HG03045 (cell line): ENCODE results near the gene STAT4.

Source experiments
- ATAC-seq: cut with Tn5 transposase; IDR thresholded peaks from one replicate; pipeline ENCODE4 v1.9.1; 2021; ENCODE audit warnings: mild to moderate bottlenecking, moderate library complexity; ENCODE audit not compliant: unreplicated experiment

The STAT4 gene

DNA sequence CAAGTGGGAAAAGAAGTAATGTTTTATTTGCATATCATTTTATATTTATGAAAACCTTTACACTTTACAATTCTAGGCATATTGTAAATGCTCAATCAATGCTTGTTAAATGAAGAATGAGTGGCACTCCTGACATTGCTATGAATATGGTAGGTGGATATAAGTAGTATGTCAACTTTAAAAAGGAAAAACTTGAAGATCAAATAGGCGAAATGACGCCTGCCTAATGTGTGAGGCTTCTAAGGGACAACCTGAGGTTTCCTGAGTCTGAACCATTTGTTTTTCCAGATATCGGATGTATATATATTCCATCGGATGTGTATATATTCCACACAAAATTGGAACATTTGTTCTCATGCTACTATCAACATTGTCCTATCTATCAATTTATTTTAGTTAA, 1.4 kb downstream of the STAT4 start:
- ATAC-seq, result no peak

DNA sequence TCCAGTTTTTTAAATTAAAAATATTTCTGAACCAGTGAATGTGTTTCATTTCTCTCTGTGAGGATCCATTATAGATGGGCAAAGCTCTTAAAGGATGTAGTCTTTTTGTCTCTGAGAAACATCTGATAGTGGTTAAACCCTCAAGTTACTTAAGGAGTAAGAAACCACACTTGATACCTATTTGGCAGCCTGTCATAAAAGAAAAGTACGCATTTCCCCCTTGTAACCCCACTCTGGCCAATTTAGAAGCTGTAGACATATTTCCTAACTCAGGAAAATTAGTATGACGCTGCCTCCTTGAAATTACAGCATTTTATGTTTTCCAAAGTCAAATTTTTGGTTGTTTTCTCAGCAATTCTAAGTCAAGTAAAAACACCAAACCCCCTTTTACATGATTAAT, 2.0 kb downstream of the STAT4 start:
- ATAC-seq, result no peak

DNA sequence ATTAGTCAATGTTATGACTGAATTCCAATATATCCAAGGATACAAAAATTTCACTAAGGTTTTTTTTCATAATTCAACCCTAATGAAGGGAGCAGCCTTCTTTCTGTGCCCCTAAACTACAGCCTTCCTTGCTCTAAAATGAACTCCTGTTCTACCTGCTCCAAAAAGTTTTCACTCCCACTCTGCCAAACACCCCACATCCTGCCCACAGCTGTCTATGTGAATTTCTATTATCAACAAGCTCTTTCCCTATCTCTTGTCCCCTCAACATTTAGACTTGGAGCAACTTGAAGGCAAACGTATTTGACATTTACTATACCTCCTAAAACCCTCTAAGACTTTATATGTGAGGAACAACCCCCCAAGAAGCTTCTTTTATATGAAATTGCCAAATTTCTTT, 2.5 kb downstream of the STAT4 start:
- ATAC-seq, result no peak

DNA sequence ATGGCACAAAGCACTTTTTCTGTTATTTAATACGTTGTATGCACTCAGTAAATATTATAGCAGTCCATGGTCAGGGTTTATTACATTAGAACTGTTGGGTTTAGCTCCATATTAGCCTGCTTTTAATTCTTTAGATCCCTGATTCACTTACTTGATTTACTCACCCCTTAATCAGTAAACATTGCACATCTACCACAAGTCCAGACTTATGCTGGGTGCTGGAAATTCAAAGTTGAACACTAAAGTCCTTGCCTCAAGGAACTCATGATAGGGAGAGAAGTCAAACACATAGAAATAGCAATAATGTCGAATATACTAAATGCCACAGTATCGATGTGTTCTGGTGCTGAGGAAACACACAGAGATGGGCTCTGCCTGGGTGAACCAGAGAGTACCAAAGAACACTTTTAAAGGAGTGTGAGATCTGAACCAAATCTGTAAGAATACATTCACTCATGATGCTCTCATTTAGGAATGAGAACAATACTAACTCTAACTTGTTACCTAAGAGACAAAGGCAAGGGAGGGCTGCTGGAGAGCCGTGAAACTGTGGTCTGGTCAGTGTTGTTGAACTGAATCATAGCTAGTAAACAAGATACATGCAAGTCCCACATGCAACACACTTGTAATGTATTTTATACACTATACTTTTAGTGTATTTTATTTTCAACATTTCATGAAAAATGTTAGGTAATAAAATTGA, 4.9 kb downstream of the STAT4 start:
- no peak for ATAC-seq

DNA sequence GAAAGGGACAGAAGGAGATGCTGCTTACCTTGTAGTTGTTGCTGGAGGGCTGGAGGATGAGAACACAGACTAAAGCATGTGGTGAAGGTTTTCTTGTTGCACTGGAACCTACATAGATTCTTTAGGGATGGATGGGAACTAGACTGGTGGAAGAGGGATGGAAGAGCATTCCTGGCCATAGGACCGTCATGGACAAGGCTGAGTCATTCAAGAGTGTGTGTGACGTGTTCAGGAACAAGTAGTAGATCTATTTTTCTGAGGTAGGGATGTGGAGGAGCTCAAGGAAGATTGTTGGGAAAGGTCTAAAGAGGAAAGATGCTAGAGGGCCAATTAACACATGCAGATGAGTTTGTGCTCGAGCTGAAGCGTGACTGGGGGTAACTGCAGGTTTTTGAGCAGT, 6.6 kb downstream of the STAT4 start:
- no peak for ATAC-seq

DNA sequence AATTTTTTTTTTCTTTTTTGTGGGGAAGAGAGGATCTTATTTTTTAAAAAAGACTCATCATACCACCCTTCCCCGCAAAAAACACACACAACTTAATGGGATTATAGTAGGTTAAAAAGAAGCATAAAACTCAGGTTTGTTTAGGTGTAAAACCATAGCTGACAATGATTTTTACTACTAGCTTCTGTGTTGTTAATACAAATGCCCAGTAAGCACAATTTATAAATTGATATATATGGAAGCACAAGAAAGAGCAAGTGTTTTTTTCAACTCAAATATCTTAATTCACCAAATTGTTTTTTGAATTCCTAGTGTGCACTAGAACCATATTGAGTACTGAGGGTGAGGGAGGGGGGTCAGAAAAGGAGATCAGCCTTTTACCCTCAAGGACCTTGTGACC, 7.0 kb downstream of the STAT4 start:
- ATAC-seq, result no peak

DNA sequence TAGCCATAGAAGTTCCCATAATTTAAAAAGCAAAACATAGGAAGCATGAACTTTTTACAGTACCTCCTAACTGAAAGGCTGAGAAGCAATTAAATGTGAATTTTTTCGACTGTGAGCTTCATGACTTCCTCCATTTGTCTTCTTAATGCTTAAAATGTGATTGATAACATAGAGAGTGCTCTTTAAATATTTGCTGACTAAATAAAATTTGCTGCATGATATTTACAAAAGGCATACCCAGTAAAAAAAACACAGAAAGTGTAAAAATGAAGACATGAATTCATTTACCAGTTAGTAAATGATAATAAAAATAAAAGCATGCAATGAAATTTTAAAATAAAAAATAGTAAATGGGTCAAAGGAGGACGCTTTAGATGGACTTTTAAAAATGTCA, 21.9 kb downstream of the STAT4 start:
- ATAC-seq, result no peak

DNA sequence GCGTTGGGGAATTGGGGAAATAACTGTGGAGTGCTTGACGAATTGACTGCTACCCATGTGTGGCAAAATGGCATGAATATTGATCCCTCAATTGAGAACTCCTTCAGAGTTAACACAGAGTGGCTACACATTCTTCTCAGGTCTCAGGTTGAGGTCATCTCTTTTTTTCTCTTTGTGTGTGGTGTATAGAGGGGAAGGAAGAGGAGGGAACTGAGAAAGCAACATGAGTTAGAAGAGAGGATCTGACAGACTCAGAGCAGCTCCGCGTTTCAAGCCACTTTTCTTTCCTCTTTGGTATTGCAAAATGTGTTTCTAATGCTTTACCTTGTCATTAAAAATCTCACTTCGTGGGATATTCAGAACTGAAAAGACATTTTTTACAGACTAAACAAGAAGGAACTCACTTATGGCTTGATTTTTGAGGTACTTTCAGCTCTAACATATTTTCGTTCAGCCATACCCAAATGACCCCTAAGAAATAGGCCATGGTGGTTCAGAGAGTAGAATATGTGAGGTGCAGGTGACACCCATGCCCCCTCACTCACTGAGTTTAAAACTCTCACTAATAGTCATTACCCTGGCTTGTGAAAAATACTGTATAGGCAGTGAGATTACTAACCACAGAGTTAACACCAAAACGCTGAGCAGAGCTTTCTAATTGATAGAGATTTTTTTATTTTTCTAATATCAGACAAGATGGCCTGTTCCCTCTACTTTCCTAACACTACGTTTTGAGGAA, 22.5 kb downstream of the STAT4 start:
- peak; percentile 84 for ATAC-seq

DNA sequence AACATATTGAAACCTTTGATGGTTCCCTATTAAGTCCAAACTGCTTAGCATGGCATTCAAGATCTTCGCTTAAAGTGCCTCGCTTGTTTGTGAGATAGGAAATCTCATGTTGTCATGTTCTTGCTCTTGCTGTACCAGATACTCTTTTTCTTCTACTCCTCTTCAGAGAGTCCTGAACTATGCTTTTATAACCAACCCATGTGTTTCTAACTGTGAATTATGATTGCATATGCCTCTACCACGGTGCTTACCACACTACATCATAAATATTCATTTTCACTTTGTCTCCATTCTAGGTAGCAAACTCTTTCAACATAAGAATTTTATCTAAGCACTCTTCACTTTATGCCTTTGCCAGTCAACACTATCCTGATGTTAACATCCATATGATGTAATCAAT, 23.6 kb downstream of the STAT4 start:
- ATAC-seq, result no peak

DNA sequence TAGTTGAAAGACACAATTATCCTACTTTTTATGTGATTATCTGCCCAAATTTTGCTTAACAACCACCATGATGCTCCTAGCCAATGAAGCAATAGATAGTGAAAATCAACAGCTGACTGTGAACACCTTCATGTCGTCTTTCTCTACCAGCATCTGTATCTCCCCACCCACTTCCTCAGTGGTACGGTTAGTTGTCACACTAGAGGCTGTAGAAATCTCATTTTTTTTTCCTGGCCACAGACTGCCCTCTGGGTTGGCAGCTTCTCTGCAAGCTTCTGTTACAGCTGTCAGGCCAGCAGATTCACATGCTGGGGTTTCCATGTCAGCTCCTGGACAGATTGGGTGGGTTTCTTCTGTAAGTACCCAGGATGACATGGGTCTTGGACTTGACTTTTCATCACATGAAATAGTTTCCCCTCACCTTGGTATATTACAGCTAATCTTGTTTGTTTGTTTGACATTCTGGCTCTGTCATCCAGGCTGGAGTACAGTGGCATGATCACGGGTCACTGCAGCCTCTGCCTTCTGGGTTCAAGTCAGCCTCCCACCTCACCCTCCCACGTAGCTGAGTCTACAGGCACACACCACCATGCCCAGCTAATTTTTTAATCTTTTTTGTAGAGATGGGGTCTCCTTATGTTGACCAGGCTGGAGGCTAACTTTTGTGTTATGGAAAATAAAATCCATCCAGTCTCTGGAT, 24.3 kb downstream of the STAT4 start:
- ATAC-seq, result no peak

DNA sequence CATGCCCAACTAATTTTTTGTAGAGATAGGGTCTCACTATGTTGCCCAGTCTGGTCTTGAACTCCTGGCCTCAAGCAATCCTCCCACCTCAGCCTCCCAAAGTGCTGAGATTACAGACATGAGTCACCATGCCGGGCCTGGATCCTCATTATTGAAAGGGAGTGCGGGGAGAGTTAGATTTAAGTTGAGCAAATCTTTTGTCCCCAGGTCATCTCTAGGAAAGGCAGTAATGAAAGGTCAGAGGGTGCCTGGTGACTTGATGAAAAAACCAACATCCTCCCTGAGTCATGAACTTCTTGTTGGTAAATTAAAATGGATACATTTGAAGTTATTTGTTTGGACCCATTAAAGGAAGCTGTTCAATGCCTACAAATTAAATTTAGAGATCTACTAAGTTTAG, 25.1 kb downstream of the STAT4 start:
- no peak for ATAC-seq

DNA sequence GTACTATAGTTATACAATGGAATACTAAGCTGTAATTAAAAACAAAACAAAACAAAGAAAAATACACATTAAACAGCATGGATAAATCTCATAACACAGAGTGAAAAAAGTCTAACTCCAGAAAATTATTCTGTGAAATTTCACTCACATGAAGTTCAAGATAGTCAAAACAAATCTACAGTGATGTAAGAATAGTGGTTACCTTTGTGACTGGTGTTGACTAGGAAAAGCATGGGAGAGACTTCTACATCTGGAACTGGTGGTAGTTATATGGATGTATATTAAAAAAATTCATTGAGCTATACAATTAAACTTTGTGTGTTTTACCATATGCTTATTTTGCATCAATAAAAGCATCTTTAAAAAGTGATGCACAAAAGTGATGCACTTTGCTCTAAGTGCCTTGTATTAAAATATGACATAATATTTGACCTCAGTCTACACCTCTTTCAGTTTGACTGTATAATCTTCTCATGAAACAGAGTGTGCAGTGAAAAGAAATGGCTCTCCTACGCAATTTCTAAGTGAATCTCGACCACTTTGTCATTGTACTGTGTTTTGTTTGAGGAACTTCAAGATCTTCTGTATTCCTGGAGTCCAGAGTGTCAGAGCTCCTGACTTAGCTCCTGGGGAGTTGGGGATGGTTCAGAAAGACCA, 28.0 kb downstream of the STAT4 start:
- peak; percentile 73 for ATAC-seq

DNA sequence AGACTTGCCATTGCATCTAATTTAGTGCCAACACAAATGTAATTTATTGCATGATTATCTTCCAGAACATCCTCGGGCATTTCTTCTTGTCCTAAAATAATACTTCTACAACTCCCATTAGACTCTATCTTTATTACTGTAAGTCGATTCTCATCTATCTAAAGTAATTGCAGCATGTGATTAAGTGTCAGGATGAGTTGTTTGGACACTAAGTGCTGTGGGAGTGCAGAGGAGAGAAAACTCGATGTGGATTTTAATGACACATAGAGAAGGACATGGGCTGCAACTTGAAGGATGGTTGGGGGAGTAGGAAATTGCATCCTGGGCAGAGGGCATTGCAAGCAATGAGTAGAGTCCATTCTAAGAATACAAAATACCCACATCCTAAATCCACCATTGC, 33.5 kb downstream of the STAT4 start:
- no peak for ATAC-seq

DNA sequence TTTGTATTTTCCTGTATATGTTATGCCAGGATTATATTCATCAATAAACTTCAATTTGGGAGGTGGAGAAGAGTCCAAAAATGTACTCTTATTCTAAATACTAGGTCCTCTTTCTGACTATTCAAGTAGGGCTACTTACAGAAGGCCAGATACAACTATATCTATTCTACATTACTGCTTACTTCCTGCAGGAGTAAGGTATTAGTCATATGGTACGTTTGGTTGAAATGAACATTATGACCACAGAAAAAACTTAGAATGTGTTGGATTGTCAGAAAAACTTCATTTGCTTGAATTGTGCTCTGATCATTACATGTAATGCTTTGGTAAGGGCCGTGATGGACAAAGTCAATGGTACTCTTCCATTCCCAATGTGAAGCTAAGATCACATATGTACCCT, 35.0 kb downstream of the STAT4 start:
- peak; percentile 31 for ATAC-seq

DNA sequence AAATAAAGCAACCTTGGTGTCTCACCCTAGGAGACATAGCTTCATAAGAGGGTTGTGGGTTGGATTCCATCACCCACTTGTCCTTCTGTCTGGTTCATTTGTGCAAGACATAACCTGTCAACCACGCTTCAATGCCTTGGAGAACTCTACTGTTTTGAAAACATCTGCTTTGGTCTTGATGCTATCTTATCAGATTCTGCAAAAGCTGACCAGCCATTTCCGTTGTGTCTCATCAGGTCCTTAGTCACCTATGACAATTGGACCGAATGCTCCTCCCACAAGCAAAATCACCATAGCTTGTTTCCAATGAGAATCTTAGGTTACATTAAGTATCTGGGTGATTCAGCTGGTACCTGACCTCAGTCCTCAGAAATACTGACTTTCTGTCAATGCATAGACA, 35.4 kb downstream of the STAT4 start:
- peak; percentile 39 for ATAC-seq

DNA sequence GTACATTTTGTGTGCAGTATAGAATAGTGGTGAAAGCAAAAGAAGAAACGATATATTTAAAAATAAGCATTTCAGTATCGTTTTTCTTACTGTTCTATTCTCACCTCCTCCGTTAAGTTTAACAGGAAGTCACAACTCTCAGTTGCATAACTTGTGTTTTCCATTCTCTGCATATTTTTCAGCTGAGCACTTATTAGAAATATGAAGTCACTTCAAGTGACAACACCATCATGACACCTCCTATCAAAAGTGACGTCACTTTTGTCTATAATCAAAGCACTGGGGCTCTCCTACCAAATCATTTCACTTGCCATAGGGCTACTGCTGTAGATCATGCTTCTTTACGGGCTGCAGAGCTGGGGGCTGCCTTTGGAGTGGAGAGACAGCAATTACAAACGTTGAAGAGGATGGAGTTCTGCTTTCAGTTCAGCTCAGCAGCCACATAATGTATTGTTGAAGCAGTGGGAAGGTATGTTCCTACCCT, 36.3 kb downstream of the STAT4 start:
- ATAC-seq, result peak; percentile 72

DNA sequence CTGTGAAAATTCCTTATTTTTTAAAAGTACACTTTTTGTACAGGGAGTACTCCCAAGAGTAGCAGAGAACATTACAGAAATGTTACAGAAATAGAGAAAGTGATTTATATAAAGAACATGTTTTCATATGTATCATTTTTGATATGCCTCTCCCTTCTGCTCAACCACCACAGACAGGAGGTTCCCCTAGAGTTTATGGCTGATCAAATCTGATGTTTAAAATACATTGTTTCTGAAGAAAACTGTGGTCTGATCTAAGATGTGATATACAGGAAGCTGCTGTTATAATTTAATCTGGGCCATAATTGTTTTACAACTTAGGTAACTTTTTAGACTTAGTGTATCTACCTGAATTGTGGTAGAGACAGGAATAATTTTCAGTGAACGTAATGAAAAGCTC, 37.0 kb downstream of the STAT4 start:
- no peak for ATAC-seq

DNA sequence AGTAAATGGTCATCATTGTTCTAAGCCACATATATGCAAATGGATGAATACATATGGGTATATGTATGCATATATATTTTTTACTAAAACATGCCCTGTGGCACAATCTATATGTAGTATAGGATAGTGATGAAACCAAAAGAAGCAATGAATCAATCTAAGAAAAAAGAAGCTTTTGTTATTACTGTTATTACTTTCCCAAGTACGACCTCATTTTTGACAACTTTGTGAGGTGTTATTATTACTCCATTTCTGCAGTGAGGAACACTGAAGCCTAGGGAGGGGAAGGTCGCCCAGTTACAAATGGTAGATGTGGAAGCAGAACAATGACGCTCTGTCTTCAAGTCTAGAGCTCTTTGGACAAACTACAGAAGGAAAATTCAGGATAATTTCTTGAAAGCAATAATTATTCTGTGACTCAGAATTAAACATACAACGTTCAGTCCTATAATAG, 38.3 kb downstream of the STAT4 start:
- no peak for ATAC-seq

DNA sequence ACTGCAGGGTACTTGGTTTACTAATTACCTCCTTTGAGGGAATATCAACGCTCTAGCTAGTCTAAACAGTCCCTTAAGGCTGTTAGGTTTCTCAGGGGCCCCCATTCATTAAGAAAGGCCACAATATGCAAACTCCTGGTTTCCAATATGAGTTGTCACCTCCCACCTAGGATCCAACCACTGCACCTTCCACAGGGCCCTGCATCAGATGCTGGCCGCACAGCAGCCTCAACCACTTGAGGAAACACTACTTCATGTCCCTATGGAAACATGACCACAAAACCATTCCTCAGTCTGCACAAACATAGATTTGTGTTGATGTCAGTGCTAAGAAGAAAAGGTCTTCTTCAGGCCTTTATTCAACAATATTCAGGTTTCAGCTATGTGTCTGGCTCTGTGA, 40.9 kb downstream of the STAT4 start:
- ATAC-seq, result peak; percentile 47

DNA sequence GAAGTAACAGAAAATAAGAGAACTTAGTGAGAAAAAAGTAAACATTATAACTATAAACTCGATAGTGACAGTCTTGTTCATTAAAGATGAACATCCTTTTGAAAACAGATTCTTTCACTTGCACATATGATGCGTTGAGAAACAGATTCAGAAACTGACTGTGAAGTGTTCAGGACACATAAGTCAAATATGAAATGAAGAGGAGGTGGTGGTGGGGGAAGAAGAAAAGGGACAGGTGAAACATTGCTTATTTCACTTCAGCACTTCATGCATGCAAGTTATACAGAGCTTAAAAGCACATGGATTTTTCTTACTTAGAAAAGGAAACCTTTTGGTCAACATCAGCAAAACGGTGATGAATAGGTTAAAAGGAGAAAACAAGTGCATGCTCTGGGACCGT, 42.5 kb downstream of the STAT4 start:
- ATAC-seq, result no peak

DNA sequence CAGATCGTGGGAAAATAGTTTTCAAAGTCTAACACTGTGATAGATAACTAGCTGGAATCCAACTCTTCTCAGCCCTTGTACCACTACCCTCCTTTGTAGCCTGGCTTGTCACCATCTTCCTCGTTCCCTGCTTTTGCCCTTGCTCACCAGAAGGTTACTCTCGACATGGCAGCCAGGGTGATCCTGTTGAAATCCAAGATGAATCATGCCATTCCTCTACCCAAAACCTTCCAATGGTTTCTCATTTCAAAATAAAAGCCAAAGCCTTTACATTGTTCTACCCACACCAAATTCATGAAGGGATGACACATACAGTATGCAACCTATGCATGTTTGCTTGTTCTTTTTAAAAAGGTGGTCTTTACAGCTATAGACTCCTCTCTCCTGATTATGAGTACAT, 45.7 kb downstream of the STAT4 start:
- ATAC-seq, result no peak
